ENCODE results near the gene VPS13A. TPM values are rescaled to one million over a fixed set of nuclear protein-coding genes. Genes with fewer than 3 reads are reported as not detected.

Gene VPS13A
- total RNA-seq, 1 donor from 2014 or later = 30.5 TPM

GRCh38 chr9:77304543-77304942 lies 127.2 kb downstream of the VPS13A start:
- DNase-seq (ENCODE audit: extremely low spot score, unreplicated experiment) = no peak
- H3K27me3 Mint-ChIP-seq = no peaks in the 10 kb centered on the region
- H3K36me3 Mint-ChIP-seq = peaks cover 7% of the 10 kb centered on the region
- H3K4me1 Mint-ChIP-seq (ENCODE audit: unreplicated experiment) = no peaks in the 10 kb centered on the region
- no peaks in the 10 kb centered on the region for H3K9me3 Mint-ChIP-seq
- no peak overlapping the region for H3K4me3 Mint-ChIP-seq
- no peak for TF ChIP-seq CTCF (conservative IDR thresholded peaks at IDR 0.05)
- H3K27ac Mint-ChIP-seq = no peak overlapping the region

GRCh38 chr9:77305622-77306400 lies 128.5 kb downstream of the VPS13A start:
- H3K4me3 Mint-ChIP-seq = no peak overlapping the region
- no peak for TF ChIP-seq CTCF (conservative IDR thresholded peaks at IDR 0.05)
- no peaks in the 10 kb centered on the region for H3K9me3 Mint-ChIP-seq
- DNase-seq (ENCODE audit: extremely low spot score, unreplicated experiment) = no peak
- peaks cover 10% of the 10 kb centered on the region for H3K36me3 Mint-ChIP-seq
- no peak overlapping the region for H3K27ac Mint-ChIP-seq
- no peaks in the 10 kb centered on the region for H3K4me1 Mint-ChIP-seq (ENCODE audit: unreplicated experiment)
- H3K27me3 Mint-ChIP-seq = no peaks in the 10 kb centered on the region

- H3K4me3 Mint-ChIP-seq = no peak overlapping the region
- no peak for TF ChIP-seq CTCF (conservative IDR thresholded peaks at IDR 0.05)
- no peaks in the 10 kb centered on the region for H3K9me3 Mint-ChIP-seq
- H3K36me3 Mint-ChIP-seq = peaks cover 17% of the 10 kb centered on the region
- no peaks in the 10 kb centered on the region for H3K27me3 Mint-ChIP-seq
- H3K4me1 Mint-ChIP-seq (ENCODE audit: unreplicated experiment) = no peaks in the 10 kb centered on the region
- no peak overlapping the region for H3K27ac Mint-ChIP-seq
- no peak for DNase-seq (ENCODE audit: extremely low spot score, unreplicated experiment)
Observed at GRCh38 chr9:77307166-77307565, 129.8 kb downstream of the VPS13A start.

DNA sequence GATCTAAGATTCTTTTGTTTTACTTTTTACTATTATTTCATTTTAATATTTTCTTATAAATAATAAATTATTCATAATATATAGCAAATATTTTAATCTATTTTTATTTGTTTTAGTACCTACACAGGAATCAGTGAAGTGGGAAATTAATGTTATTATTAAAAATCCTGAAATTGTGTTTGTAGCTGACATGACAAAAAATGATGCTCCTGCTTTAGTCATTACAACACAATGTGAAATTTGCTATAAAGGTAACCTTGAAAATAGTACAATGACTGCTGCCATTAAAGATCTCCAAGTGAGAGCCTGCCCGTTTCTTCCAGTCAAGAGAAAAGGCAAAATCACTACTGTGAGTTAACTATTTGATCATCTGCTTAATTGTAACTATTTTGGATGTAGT lies 138.7 kb downstream of the VPS13A start:
- Mint-ChIP-seq H3K4me3 (no peak overlapping the region), H3K4me1 (ENCODE audit: unreplicated experiment) (no peaks in the 10 kb centered on the region), H3K27ac (no peak overlapping the region), H3K9me3 (no peaks in the 10 kb centered on the region), H3K27me3 (no peaks in the 10 kb centered on the region), H3K36me3 (peaks cover 10% of the 10 kb centered on the region)
- no peak for DNase-seq (ENCODE audit: extremely low spot score, unreplicated experiment)
- no peak for TF ChIP-seq CTCF (conservative IDR thresholded peaks at IDR 0.05)

- no peak overlapping the region for H3K4me3 Mint-ChIP-seq
- no peaks in the 10 kb centered on the region for H3K27me3 Mint-ChIP-seq
- H3K4me1 Mint-ChIP-seq (ENCODE audit: unreplicated experiment) = no peaks in the 10 kb centered on the region
- no peak for DNase-seq (ENCODE audit: extremely low spot score, unreplicated experiment)
- peaks cover 16% of the 10 kb centered on the region for H3K36me3 Mint-ChIP-seq
- TF ChIP-seq CTCF (conservative IDR thresholded peaks at IDR 0.05) = no peak
- no peak overlapping the region for H3K27ac Mint-ChIP-seq
- no peaks in the 10 kb centered on the region for H3K9me3 Mint-ChIP-seq
Observed at GRCh38 chr9:77325058-77325457, 147.7 kb downstream of the VPS13A start.
